ENCODE data around the gene RTN4RL1.
A peak's percentile ranks its signal among the peaks of the same experiment; 100 is the strongest.
"Not testable (repeated sequence)": the region's sequence is repeated elsewhere in the genome, so short reads cannot be mapped to it uniquely, and the experiment has no call there.

Gene RTN4RL1

GRCh38 chr17:1914661-1915083, 110.5 kb downstream of the RTN4RL1 start:
- DNase-seq, result peak; percentile 47

GRCh38 chr17:1913702-1914101, 111.4 kb downstream of the RTN4RL1 start:
- no peak for DNase-seq

- no peak for DNase-seq
These were observed 113.0 kb downstream of the RTN4RL1 start for GRCh38 chr17:1912146-1912545.

- no peak for DNase-seq
These were observed 115.1 kb downstream of the RTN4RL1 start for GRCh38 chr17:1909985-1910384.

- peak; percentile 88 for DNase-seq
These were observed 116.3 kb downstream of the RTN4RL1 start for GRCh38 chr17:1908699-1909309.

- peak; percentile 77 for DNase-seq
These were observed 117.0 kb downstream of the RTN4RL1 start for GRCh38 chr17:1907909-1908698.

- DNase-seq, result peak; percentile 51
These were observed 117.9 kb downstream of the RTN4RL1 start for GRCh38 chr17:1907216-1907631.

- peak; percentile 44 for DNase-seq
These were observed 118.5 kb downstream of the RTN4RL1 start for GRCh38 chr17:1906662-1907101.

- DNase-seq, result peak; percentile 78
These were observed 119.8 kb downstream of the RTN4RL1 start for GRCh38 chr17:1905190-1905913.

- DNase-seq, result no peak
These were observed 120.6 kb downstream of the RTN4RL1 start for GRCh38 chr17:1904273-1905182.

- DNase-seq, result no peak
These were observed 125.6 kb downstream of the RTN4RL1 start for GRCh38 chr17:1899403-1900000.

- no peak for DNase-seq
These were observed 126.3 kb downstream of the RTN4RL1 start for GRCh38 chr17:1898872-1899271.

GRCh38 chr17:1898332-1898731, 126.8 kb downstream of the RTN4RL1 start:
- DNase-seq, result no peak

GRCh38 chr17:1897105-1897656, 128.0 kb downstream of the RTN4RL1 start:
- peak; percentile 65 for DNase-seq

- DNase-seq, result no peak
These were observed 128.7 kb downstream of the RTN4RL1 start for GRCh38 chr17:1896243-1897104.

GRCh38 chr17:1895479-1895878, 129.7 kb downstream of the RTN4RL1 start:
- DNase-seq, result not testable (repeated sequence)

GRCh38 chr17:1894753-1895339, 130.3 kb downstream of the RTN4RL1 start:
- no peak for DNase-seq

- no peak for DNase-seq
These were observed 134.2 kb downstream of the RTN4RL1 start for GRCh38 chr17:1890758-1891450.

- no peak for DNase-seq
These were observed 136.4 kb downstream of the RTN4RL1 start for GRCh38 chr17:1888741-1889140.

Measured in retina (tissue), 1 donor.